UCSD-AML1 (cell line): Measurements from ENCODE around the gene C1GALT1C1.

Experiments used
- DNase-seq: peaks from one replicate; lab custom pipeline; 2025; ENCODE audit not compliant: unreplicated experiment; lab: John Stamatoyannopoulos, UW

C1GALT1C1 gene

DNA sequence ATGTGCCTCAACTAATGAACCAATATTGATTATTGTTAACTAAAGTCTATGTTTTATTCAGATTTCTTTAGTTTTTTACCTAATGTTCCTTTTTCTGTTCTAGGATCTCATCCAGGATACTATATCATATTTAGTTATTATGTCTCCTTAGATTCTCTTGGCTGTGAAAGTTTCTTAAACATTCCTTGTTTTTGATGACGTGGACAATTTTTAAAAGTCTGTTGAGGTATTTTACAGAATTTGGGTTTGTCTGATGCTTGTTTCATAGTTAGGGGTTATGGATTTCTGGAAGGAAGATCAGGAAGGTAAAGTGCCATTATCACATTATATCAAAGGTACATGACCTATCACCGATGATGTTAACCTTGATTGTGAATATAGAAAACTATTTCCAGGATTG lies 44.2 kb downstream of the C1GALT1C1 start:
- DNase-seq, result no peak
